GM19193 (cell line): ENCODE results near the gene ATG16L1.

Experiments used
- POLR2A ChIP-seq: IDR thresholded peaks from 4 replicates; pipeline ENCODE4 v1.6.1; 2011; ENCODE audit not compliant: insufficient read depth, insufficient read length; ENCODE audit errors: extremely low read depth

Gene ATG16L1

GRCh38 chr2:233243348-233243747 lies 8.1 kb upstream of the ATG16L1 start:
- TF ChIP-seq POLR2A = no peak

- no peak for TF ChIP-seq POLR2A
Observed at GRCh38 chr2:233244818-233245217, 6.7 kb upstream of the ATG16L1 start.

GRCh38 chr2:233245406-233245805 lies 6.1 kb upstream of the ATG16L1 start:
- TF ChIP-seq POLR2A = no peak

GRCh38 chr2:233247116-233247515 lies 4.4 kb upstream of the ATG16L1 start:
- TF ChIP-seq POLR2A = no peak

GRCh38 chr2:233247744-233248143 lies 3.7 kb upstream of the ATG16L1 start:
- TF ChIP-seq POLR2A = no peak

- no peak for TF ChIP-seq POLR2A
Observed at GRCh38 chr2:233248999-233249398, 2.5 kb upstream of the ATG16L1 start.

- no peak for TF ChIP-seq POLR2A
Observed at GRCh38 chr2:233250568-233250967, 905 bp upstream of the ATG16L1 start.

- TF ChIP-seq POLR2A = no peak
Observed at GRCh38 chr2:233250985-233251305, 528 bp upstream of the ATG16L1 start.

- no peak for TF ChIP-seq POLR2A
Observed at GRCh38 chr2:233252227-233252626, 754 bp downstream of the ATG16L1 start.

- TF ChIP-seq POLR2A = no peak
Observed at GRCh38 chr2:233255151-233255550, 3.7 kb downstream of the ATG16L1 start.

GRCh38 chr2:233256048-233256447 lies 4.6 kb downstream of the ATG16L1 start:
- no peak for TF ChIP-seq POLR2A

- no peak for TF ChIP-seq POLR2A
Observed at GRCh38 chr2:233258211-233258610, 6.7 kb downstream of the ATG16L1 start.

- no peak for TF ChIP-seq POLR2A
Observed at GRCh38 chr2:233259730-233260129, 8.3 kb downstream of the ATG16L1 start.

GRCh38 chr2:233260661-233261060 lies 9.2 kb downstream of the ATG16L1 start:
- no peak for TF ChIP-seq POLR2A

GRCh38 chr2:233261819-233262555 lies 10.5 kb downstream of the ATG16L1 start:
- TF ChIP-seq POLR2A = no peak

GRCh38 chr2:233262562-233262961 lies 11.1 kb downstream of the ATG16L1 start:
- TF ChIP-seq POLR2A = no peak

- TF ChIP-seq POLR2A = no peak
Observed at GRCh38 chr2:233263045-233263570, 11.6 kb downstream of the ATG16L1 start.

GRCh38 chr2:233264667-233265066 lies 13.2 kb downstream of the ATG16L1 start:
- no peak for TF ChIP-seq POLR2A

GRCh38 chr2:233265899-233266431 lies 14.5 kb downstream of the ATG16L1 start:
- no peak for TF ChIP-seq POLR2A
